Activated CD4-positive, alpha-beta T cell treated with anti-CD3 and anti-CD28 coated beads, Interleukin-2, Interleukin-4, amounts not matched to agents 100 ng/mL and 50 ng/mL, durations not matched to agents 16 hours and 8 hours (primary cell): Measurements from ENCODE around the gene SLC23A1.
"Not testable (repeated sequence)": the region's sequence is repeated elsewhere in the genome, so short reads cannot be mapped to it uniquely, and the experiment has no call there.

Experiments
- DNase-seq: peaks from one replicate; pipeline ENCODE4 v3.0.0-alpha.2; 2020; ENCODE audit warnings: low spot score

SLC23A1 gene

GRCh38 chr5:139389701-139390638 lies 6.9 kb upstream of the SLC23A1 start, which contains the start of gene MZB1:
TSS of gene MZB1 (minus strand) at chr5:139389913. CDS start at chr5:139389856, 57 bp downstream.
- peak; percentile 86 for DNase-seq

GRCh38 chr5:139388198-139388821 lies 5.2 kb upstream of the SLC23A1 start:
- DNase-seq = no peak

GRCh38 chr5:139387611-139388197 lies 4.6 kb upstream of the SLC23A1 start:
- DNase-seq = no peak

GRCh38 chr5:139386956-139387355 lies 3.9 kb upstream of the SLC23A1 start:
- not testable (repeated sequence) for DNase-seq

GRCh38 chr5:139386050-139386438 lies 2.9 kb upstream of the SLC23A1 start:
- no peak for DNase-seq

GRCh38 chr5:139385061-139386049 lies 2.3 kb upstream of the SLC23A1 start:
- DNase-seq = no peak

GRCh38 chr5:139384591-139385051 lies 1.5 kb upstream of the SLC23A1 start:
- DNase-seq = no peak

- DNase-seq = no peak
Observed at GRCh38 chr5:139383993-139384590, 995 bp upstream of the SLC23A1 start.

GRCh38 chr5:139382807-139383206 lies 290 bp downstream of the SLC23A1 start:
- DNase-seq = no peak

- no peak for DNase-seq
Observed at GRCh38 chr5:139381837-139382761, 998 bp downstream of the SLC23A1 start.

GRCh38 chr5:139379626-139380449 lies 3.3 kb downstream of the SLC23A1 start:
- no peak for DNase-seq

GRCh38 chr5:139378941-139379361 lies 4.1 kb downstream of the SLC23A1 start:
- no peak for DNase-seq

GRCh38 chr5:139378101-139378825 lies 4.8 kb downstream of the SLC23A1 start:
- DNase-seq = no peak

GRCh38 chr5:139377226-139377625 lies 5.9 kb downstream of the SLC23A1 start:
- DNase-seq = no peak

- DNase-seq = no peak
Observed at GRCh38 chr5:139376364-139376763, 6.7 kb downstream of the SLC23A1 start.

- no peak for DNase-seq
Observed at GRCh38 chr5:139374909-139375308, 8.2 kb downstream of the SLC23A1 start.

- DNase-seq = no peak
Observed at GRCh38 chr5:139371482-139372435, 11.3 kb downstream of the SLC23A1 start.
